ENCODE results near the gene ZNF100.

The ZNF100 gene

DNA sequence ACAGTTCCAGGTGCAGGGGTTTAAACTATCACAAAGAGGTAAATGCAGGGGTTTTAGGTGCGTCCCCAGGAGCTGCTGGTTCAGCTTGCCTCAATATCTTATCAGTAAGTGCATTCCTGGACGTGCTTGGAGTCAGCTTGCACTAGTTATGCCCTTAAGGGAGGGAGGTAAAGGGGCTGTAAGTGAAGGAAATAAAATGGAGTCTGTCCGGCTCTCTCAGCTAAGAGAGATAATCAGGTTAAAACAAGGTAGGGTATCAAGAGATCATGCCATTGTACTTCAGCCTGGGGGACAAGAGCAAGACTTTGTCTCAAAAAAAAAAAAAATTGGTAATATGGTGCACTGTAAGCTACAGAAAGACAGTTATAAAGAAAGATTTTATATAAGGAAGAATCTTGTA lies 69.7 kb downstream of the ZNF100 start:
- DNase-seq (ENCODE audit: low read depth), result no peak
- H3K4me3 ChIP-seq (ENCODE audit: low read depth, low read length), result no peak overlapping the region
- no peak for TF ChIP-seq CTCF (IDR thresholded peaks at IDR 0.05; ENCODE audit: insufficient read depth, low read depth, low read length, missing control alignments)

DNA sequence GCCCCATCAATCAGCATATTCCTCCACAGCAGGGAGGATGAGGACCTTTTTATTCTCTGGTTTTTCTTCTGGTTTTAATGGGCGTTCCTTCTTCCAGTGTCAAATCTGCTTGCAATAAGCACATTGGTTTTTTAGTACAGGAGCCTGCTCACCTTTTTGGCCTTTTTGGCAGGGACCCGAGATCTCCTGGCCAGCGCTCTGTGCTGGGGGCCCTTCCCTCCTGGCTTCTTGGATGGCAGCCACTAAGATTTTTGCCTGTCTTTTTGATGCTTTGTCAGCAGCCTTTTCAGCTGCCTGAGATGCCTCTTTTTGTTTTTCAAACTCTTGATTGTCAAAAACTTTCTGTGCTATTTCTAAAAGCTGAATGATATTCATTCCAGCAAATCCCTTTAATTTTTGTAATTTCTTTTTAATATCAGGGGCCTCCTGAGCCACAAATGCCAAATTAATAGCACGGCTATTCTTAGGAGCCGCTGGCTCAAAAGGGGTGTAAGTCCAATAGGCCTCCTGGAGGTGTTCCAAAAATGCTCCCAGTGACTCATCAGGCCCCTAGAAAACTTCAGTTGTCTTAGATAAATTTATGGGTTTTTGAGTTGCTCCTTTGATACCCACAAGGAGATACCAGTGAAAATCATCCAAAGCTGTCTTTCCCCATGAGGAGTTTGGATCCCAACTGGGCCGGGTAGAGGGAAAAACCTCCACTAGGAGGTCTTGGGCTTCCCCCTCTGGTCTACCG lies 73.0 kb downstream of the ZNF100 start:
- no peak overlapping the region for H3K4me3 ChIP-seq (ENCODE audit: low read depth, low read length)
- DNase-seq (ENCODE audit: low read depth), result no peak
- TF ChIP-seq CTCF (IDR thresholded peaks at IDR 0.05; ENCODE audit: insufficient read depth, low read depth, low read length, missing control alignments), result no peak

- H3K4me3 ChIP-seq (ENCODE audit: low read depth, low read length), result no peak overlapping the region
- DNase-seq (ENCODE audit: low read depth), result no peak
- no peak for TF ChIP-seq CTCF (IDR thresholded peaks at IDR 0.05; ENCODE audit: insufficient read depth, low read depth, low read length, missing control alignments)
Observed at GRCh38 chr19:21693399-21693798, 74.0 kb downstream of the ZNF100 start.

- TF ChIP-seq CTCF (IDR thresholded peaks at IDR 0.05; ENCODE audit: insufficient read depth, low read depth, low read length, missing control alignments), result no peak
- DNase-seq (ENCODE audit: low read depth), result no peak
- no peak overlapping the region for H3K4me3 ChIP-seq (ENCODE audit: low read depth, low read length)
Observed at GRCh38 chr19:21691661-21692060, 75.7 kb downstream of the ZNF100 start.

GRCh38 chr19:21688464-21688863 lies 78.9 kb downstream of the ZNF100 start:
- TF ChIP-seq CTCF (IDR thresholded peaks at IDR 0.05; ENCODE audit: insufficient read depth, low read depth, low read length, missing control alignments), result no peak
- no peak overlapping the region for H3K4me3 ChIP-seq (ENCODE audit: low read depth, low read length)
- no peak for DNase-seq (ENCODE audit: low read depth)

DNA sequence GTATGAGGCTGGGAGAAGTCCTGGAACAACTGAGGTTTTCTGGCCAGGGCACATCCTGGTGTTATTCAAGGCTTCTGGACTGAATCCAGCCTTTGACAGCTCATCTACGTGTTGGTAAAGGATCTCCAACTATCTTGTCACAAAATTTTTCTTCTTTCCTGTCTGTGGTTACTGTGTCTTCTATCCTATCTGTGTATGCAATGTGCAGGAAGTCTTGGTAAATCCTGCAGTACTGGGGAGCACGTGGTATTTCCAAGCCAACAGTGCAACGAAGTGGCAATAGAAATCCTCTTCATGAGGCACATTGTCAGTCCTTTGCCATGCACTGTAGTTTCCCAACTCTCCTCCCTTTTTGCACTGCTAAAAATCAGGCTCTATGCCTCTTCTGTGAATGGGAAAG lies 86.7 kb downstream of the ZNF100 start:
- no peak overlapping the region for H3K4me3 ChIP-seq (ENCODE audit: low read depth, low read length)
- TF ChIP-seq CTCF (IDR thresholded peaks at IDR 0.05; ENCODE audit: insufficient read depth, low read depth, low read length, missing control alignments), result no peak
- no peak for DNase-seq (ENCODE audit: low read depth)

DNA sequence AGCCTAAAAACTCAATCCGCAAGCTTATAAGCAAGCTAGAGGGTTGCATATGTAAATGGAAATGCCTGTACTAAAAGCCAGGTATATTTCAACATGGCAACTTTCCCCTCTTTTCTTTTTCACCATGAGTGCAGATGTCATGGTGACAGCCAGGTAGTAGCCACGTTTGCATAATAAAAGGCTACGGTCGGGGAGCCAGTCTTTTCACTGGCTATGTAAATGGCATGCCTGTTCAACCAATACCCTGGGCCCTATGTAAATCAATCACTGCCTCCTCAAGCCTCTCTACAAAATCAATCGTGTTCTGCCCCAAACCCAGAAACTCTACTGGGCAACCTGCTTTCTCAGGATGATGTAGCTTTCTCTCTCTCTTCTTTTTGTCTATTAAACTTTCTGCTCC lies 87.4 kb downstream of the ZNF100 start:
- no peak overlapping the region for H3K4me3 ChIP-seq (ENCODE audit: low read depth, low read length)
- DNase-seq (ENCODE audit: low read depth), result no peak

More for the DNA sequence above, 87.4 kb downstream of the ZNF100 start:
- TF ChIP-seq CTCF (IDR thresholded peaks at IDR 0.05; ENCODE audit: insufficient read depth, low read depth, low read length, missing control alignments), result no peak

Measured in GM12865 (cell line).